ENCODE results near the gene DCST2. TPM values are rescaled to one million over a fixed set of nuclear protein-coding genes. Genes with fewer than 3 reads are reported as not detected.

DCST2 gene
- total and polyA plus RNA-seq, 3 experiments from 2014 or later: 0.09 to 0.16 TPM; not detected in 1

GRCh38 chr1:154994269-154994587 lies 39.4 kb downstream of the DCST2 start:
- Mint-ChIP-seq H3K36me3 (peaks cover 0 to 28% (median under 1%) of the 10 kb centered on the region in 3 donors), H3K27me3 (no peaks in the 10 kb centered on the region), H3K27ac (peak overlapping the region in 3 of 8 donors; percentile 3 to 52 (median 13)), H3K4me1 (peaks cover 16 to 24% (median 19%) of the 10 kb centered on the region in 3 donors), H3K4me3 (peak overlapping the region in 1 of 7 donors; percentile 9), H3K9me3 (no peaks in the 10 kb centered on the region)
- ChIA-PET CTCF (interaction anchor here (1.0 to 13.6 kb wide), 7 partner anchors 8 to 58 kb away, joined by 3 to 207 read pairs (median 3); partner anchors contain the start of genes FLAD1 and PMVK), POLR2A (interaction anchor here (2.3 kb wide), 1 partner anchor 10 kb away, joined by 7 read pairs; the partner anchor contains the start of gene FLAD1)
- Histone ChIP-seq H3K9me3 (ENCODE audit: low read length) (no peaks in the 10 kb centered on the region), H3K27me3 (ENCODE audit: insufficient read depth, low read length, poor library complexity, severe bottlenecking) (no peaks in the 10 kb centered on the region), H3K27ac (ENCODE audit: low read depth, low read length) (peak overlapping the region; percentile 32), H3K4me3 (ENCODE audit: low read length) (no peak overlapping the region), H3K4me1 (ENCODE audit: insufficient read depth, low read length) (peaks cover 16% of the 10 kb centered on the region), H3K36me3 (ENCODE audit: insufficient read depth, low read length) (peaks cover 11% of the 10 kb centered on the region)
- DNase-seq: peak in 1 of 5 donors; percentile 3

GRCh38 chr1:154993572-154994268 lies 39.9 kb downstream of the DCST2 start, which contains the start of gene LENEP:
Gene LENEP, plus strand, starts transcription at chr1:154993586. Its CDS starts 22 bp downstream, at chr1:154993608.
- Histone ChIP-seq H3K4me3 (ENCODE audit: low read length) (no peak within 1 kb of the TSS), H3K9me3 (ENCODE audit: low read length) (no peaks in the 10 kb centered on the region), H3K4me1 (ENCODE audit: insufficient read depth, low read length) (peaks cover 12% of the 10 kb centered on the region), H3K36me3 (ENCODE audit: insufficient read depth, low read length) (peaks cover 12% of the 10 kb centered on the region), H3K27me3 (ENCODE audit: insufficient read depth, low read length, poor library complexity, severe bottlenecking) (no peaks in the 10 kb centered on the region), H3K27ac (ENCODE audit: low read depth, low read length) (peak within 1 kb of the TSS; percentile 32)
- Mint-ChIP-seq H3K4me1 (peaks cover 16 to 24% (median 19%) of the 10 kb centered on the region in 3 donors), H3K27me3 (no peaks in the 10 kb centered on the region), H3K27ac (peak within 1 kb of the TSS in 4 of 8 donors; percentile 13 to 52 (median 36)), H3K36me3 (peaks cover 4 to 33% (median 5%) of the 10 kb centered on the region in 3 donors), H3K9me3 (no peaks in the 10 kb centered on the region), H3K4me3 (peak within 1 kb of the TSS in 1 of 7 donors; percentile 9)
- CTCF ChIA-PET: interaction anchor here (0.5 to 13.6 kb wide), 8 partner anchors 8 to 67 kb away, joined by 3 to 207 read pairs (median 3); partner anchors contain the start of genes FLAD1 and PMVK
- DNase-seq: peak in 1 of 5 donors; percentile 43
- POLR2A ChIA-PET: interaction anchor here (2.3 kb wide), 1 partner anchor 10 kb away, joined by 7 read pairs; the partner anchor contains the start of gene FLAD1

GRCh38 chr1:154992721-154993571 lies 40.6 kb downstream of the DCST2 start:
- ChIA-PET CTCF (interaction anchor here (0.5 to 13.6 kb wide), 4 partner anchors 12 to 68 kb away, joined by 3 to 207 read pairs (median 3); no protein-coding TSS in a partner anchor), POLR2A (interaction anchor here (0.5 to 2.3 kb wide), 2 partner anchors 9 to 12 kb away, joined by 4 to 7 read pairs; partner anchors contain the start of gene FLAD1)
- Mint-ChIP-seq H3K9me3 (no peaks in the 10 kb centered on the region), H3K4me3 (no peak overlapping the region), H3K4me1 (peaks cover 13 to 24% (median 19%) of the 10 kb centered on the region in 3 donors), H3K27ac (no peak overlapping the region), H3K27me3 (no peaks in the 10 kb centered on the region), H3K36me3 (peaks cover 4 to 41% (median 5%) of the 10 kb centered on the region in 3 donors)
- Histone ChIP-seq H3K4me3 (ENCODE audit: low read length) (no peak overlapping the region), H3K9me3 (ENCODE audit: low read length) (no peaks in the 10 kb centered on the region), H3K27ac (ENCODE audit: low read depth, low read length) (no peak overlapping the region), H3K4me1 (ENCODE audit: insufficient read depth, low read length) (peaks cover 8% of the 10 kb centered on the region), H3K27me3 (ENCODE audit: insufficient read depth, low read length, poor library complexity, severe bottlenecking) (no peaks in the 10 kb centered on the region), H3K36me3 (ENCODE audit: insufficient read depth, low read length) (peaks cover 19% of the 10 kb centered on the region)
- peak in 1 of 5 donors; percentile 35 for DNase-seq

GRCh38 chr1:154990276-154990675 lies 43.3 kb downstream of the DCST2 start:
- DNase-seq: peak in 1 of 5 donors; percentile 18
- H3K27ac Mint-ChIP-seq: no peak overlapping the region
- POLR2A ChIA-PET: no interaction called here
- H3K36me3 ChIP-seq (ENCODE audit: insufficient read depth, low read length): peaks cover 25% of the 10 kb centered on the region
- no peak overlapping the region for H3K27ac ChIP-seq (ENCODE audit: low read depth, low read length)
- no peak overlapping the region for H3K4me3 Mint-ChIP-seq
- H3K9me3 Mint-ChIP-seq: no peaks in the 10 kb centered on the region
- H3K9me3 ChIP-seq (ENCODE audit: low read length): no peaks in the 10 kb centered on the region
- CTCF ChIA-PET: no interaction called here
- peaks cover 9 to 23% (median 14%) of the 10 kb centered on the region in 3 donors for H3K4me1 Mint-ChIP-seq
- no peak overlapping the region for H3K4me3 ChIP-seq (ENCODE audit: low read length)
- peaks cover 4% of the 10 kb centered on the region for H3K4me1 ChIP-seq (ENCODE audit: insufficient read depth, low read length)
- H3K36me3 Mint-ChIP-seq: peaks cover 4 to 50% (median 5%) of the 10 kb centered on the region in 3 donors
- no peaks in the 10 kb centered on the region for H3K27me3 ChIP-seq (ENCODE audit: insufficient read depth, low read length, poor library complexity, severe bottlenecking)
- H3K27me3 Mint-ChIP-seq: no peaks in the 10 kb centered on the region

- CTCF ChIA-PET: interaction anchor here (1.0 to 8.4 kb wide), 3 partner anchors 9 to 28 kb away, joined by 3 to 74 read pairs (median 22); partner anchors contain the start of gene ZBTB7B
- H3K4me1 Mint-ChIP-seq: peaks cover 9 to 23% (median 14%) of the 10 kb centered on the region in 3 donors
- Histone ChIP-seq H3K27ac (ENCODE audit: low read depth, low read length) (no peak overlapping the region), H3K36me3 (ENCODE audit: insufficient read depth, low read length) (peaks cover 25% of the 10 kb centered on the region), H3K4me1 (ENCODE audit: insufficient read depth, low read length) (peaks cover 4% of the 10 kb centered on the region), H3K4me3 (ENCODE audit: low read length) (no peak overlapping the region), H3K27me3 (ENCODE audit: insufficient read depth, low read length, poor library complexity, severe bottlenecking) (no peaks in the 10 kb centered on the region), H3K9me3 (ENCODE audit: low read length) (no peaks in the 10 kb centered on the region)
- DNase-seq: no peak
- H3K27ac Mint-ChIP-seq: peak overlapping the region in 3 of 8 donors; percentile 19 to 72 (median 36)
- no peak overlapping the region for H3K4me3 Mint-ChIP-seq
- H3K9me3 Mint-ChIP-seq: no peaks in the 10 kb centered on the region
- no peaks in the 10 kb centered on the region for H3K27me3 Mint-ChIP-seq
- H3K36me3 Mint-ChIP-seq: peaks cover 4 to 52% (median 5%) of the 10 kb centered on the region in 3 donors
- POLR2A ChIA-PET: no interaction called here
Observed at GRCh38 chr1:154989195-154989860, 44.3 kb downstream of the DCST2 start.

GRCh38 chr1:154988058-154988954 lies 45.3 kb downstream of the DCST2 start:
- H3K4me3 Mint-ChIP-seq: no peak overlapping the region
- peak overlapping the region in 3 of 8 donors; percentile 23 to 81 (median 72) for H3K27ac Mint-ChIP-seq
- DNase-seq: no peak
- ChIA-PET CTCF (interaction anchor here (1.0 to 8.4 kb wide), 3 partner anchors 10 to 29 kb away, joined by 3 to 74 read pairs (median 22); partner anchors contain the start of gene ZBTB7B), POLR2A (no interaction called here)
- H3K27me3 Mint-ChIP-seq: no peaks in the 10 kb centered on the region
- no peaks in the 10 kb centered on the region for H3K9me3 Mint-ChIP-seq
- H3K36me3 Mint-ChIP-seq: peaks cover 4 to 51% (median 5%) of the 10 kb centered on the region in 3 donors
- Histone ChIP-seq H3K4me1 (ENCODE audit: insufficient read depth, low read length) (peaks cover 14% of the 10 kb centered on the region), H3K27me3 (ENCODE audit: insufficient read depth, low read length, poor library complexity, severe bottlenecking) (no peaks in the 10 kb centered on the region), H3K36me3 (ENCODE audit: insufficient read depth, low read length) (peaks cover 25% of the 10 kb centered on the region), H3K9me3 (ENCODE audit: low read length) (no peaks in the 10 kb centered on the region), H3K4me3 (ENCODE audit: low read length) (no peak overlapping the region), H3K27ac (ENCODE audit: low read depth, low read length) (no peak overlapping the region)
- peaks cover 14 to 23% (median 14%) of the 10 kb centered on the region in 3 donors for H3K4me1 Mint-ChIP-seq

All from CD8-positive, alpha-beta memory T cell (primary cell).